IPS-18a (cell line): ENCODE data around the gene DNAJC7.
A peak's percentile ranks its signal among the peaks of the same experiment; 100 is the strongest.
"Not testable (repeated sequence)": the region's sequence is repeated elsewhere in the genome, so short reads cannot be mapped to it uniquely, and the experiment has no call there.

Source experiments
- H3K27ac ChIP-seq: one replicate; pipeline ENCODE4 v1.5.1; 2013; ENCODE audit warnings: low read length
- H3K27me3 ChIP-seq: one replicate; pipeline ENCODE4 v1.6.1; 2013; ENCODE audit warnings: mild to moderate bottlenecking, low read length; ENCODE audit not compliant: control insufficient read depth, insufficient read depth
- H3K36me3 ChIP-seq: one replicate; pipeline ENCODE4 v1.6.1; 2013; ENCODE audit warnings: low read depth, low read length; ENCODE audit not compliant: control insufficient read depth
- H3K4me1 ChIP-seq: one replicate; pipeline ENCODE4 v1.6.1; 2013; ENCODE audit warnings: low read depth, low read length; ENCODE audit not compliant: control insufficient read depth
- H3K4me3 ChIP-seq: one replicate; pipeline ENCODE4 v1.5.1; 2013; ENCODE audit warnings: low read length
- H3K9ac ChIP-seq: one replicate; pipeline ENCODE4 v1.6.1; 2013; ENCODE audit warnings: mild to moderate bottlenecking, low read length, moderate library complexity
- H3K9me3 ChIP-seq: one replicate; pipeline ENCODE4 v1.6.1; 2013; ENCODE audit warnings: low read depth, low read length; ENCODE audit not compliant: control insufficient read depth

DNAJC7 gene

DNA sequence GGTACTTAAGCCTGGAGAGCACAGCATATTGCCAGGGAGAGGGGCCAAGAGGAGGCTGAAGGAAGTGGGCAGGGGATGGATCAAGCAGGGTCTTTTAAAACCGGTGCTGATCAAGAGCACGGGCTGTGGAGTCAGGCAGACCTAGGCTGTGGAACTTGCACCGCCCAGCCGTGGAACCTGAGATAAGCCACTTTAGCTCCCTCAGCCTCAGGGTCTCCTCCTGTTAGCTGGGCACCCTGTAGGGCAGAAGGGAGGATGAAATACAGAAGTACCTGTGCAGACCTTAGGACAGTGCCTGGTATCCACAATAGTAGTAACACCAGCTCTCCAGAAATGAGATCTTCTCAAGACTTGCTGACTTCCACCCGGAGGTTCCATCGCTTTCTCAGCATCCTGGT is 77.5 kb downstream of the DNAJC7 start:
- Histone ChIP-seq H3K4me3 (no peak overlapping the region), H3K27me3 (no peaks in the 10 kb centered on the region), H3K36me3 (peaks cover 3% of the 10 kb centered on the region), H3K9me3 (no peaks in the 10 kb centered on the region), H3K4me1 (no peaks in the 10 kb centered on the region), H3K27ac (no peak overlapping the region), H3K9ac (no peak overlapping the region)

DNA sequence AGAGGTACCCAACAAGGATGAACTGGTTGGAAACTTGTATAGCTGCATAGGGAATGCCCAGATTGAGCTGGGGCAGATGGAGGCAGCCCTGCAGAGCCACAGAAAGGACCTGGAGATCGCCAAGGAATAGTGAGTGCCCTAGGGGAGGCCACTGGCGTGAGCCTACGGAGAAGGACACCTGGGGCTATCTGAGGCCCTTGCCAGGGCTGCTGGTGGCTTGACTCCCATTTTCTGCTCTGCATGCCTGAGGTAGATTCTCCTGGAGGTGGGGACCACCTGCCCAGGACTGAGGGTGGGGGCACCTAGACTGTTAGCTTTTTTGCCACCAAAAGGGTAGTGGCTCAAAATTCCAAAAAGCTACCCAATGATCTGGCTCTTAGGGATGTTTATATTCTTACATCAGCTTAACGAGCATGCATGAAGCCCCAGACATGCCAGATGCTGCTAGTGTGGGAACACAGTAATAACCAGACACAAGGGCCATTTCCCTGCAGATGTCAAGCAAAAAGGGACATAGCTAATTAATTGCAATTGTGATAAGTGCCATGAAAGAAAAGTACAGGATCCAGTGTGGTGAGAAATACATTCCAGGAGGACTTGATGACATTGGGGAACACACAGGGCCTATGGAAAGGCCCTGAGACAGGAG is 78.1 kb downstream of the DNAJC7 start:
- H3K27me3 ChIP-seq, result no peaks in the 10 kb centered on the region
- no peaks in the 10 kb centered on the region for H3K4me1 ChIP-seq
- H3K27ac ChIP-seq, result no peak overlapping the region
- no peak overlapping the region for H3K9ac ChIP-seq
- no peaks in the 10 kb centered on the region for H3K9me3 ChIP-seq
- no peak overlapping the region for H3K4me3 ChIP-seq
- H3K36me3 ChIP-seq, result peaks cover 3% of the 10 kb centered on the region

DNA sequence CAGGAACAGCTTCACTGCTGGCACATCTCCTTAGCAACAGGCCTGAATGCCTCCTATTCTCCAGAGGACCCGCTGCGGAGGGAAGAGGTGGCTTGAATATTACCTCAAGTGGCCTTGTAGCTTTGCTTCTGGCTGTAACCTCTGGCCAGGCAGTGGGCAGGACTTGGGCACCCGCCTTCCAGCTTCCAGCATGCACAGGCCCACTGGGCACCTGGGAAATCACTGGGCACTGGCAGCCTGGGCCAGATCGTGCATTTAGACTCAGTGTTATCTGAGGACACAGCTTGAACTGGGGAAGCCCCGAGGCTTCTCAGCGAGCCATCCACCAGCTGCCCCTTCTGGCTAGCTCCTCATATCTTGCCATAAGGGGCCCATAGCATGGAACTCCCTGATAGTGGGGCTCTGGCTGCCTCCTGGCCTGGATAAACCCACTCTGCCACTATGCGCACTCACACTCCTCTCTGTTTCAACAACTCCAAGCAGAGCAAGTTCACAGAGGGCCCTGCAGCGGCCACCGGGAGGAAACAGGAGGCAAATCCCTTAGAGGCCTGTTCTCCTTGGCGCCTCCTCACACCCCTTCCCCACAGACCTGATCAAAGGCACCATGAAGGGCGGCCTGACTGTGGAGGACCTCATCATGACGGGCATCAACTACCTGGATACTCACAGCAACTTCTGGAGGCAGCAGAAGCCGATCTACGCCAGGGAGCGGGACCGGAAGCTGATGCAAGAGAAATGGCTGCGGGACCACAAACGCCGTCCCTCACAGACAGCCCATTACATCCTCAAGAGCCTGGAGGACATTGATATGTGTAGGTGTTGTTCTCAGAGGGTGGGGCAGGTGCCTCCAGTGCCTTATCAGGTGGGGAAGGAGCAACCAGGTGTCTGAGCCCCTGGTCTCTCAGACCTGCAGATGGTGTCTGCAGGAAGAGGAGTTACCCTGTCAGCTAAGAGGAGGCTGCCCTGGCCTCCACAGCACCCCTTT is 79.0 kb downstream of the DNAJC7 start:
- Histone ChIP-seq H3K36me3 (peaks cover 3% of the 10 kb centered on the region), H3K27me3 (no peaks in the 10 kb centered on the region), H3K9me3 (no peaks in the 10 kb centered on the region), H3K4me3 (no peak overlapping the region), H3K9ac (no peak overlapping the region), H3K27ac (no peak overlapping the region), H3K4me1 (no peaks in the 10 kb centered on the region)

DNA sequence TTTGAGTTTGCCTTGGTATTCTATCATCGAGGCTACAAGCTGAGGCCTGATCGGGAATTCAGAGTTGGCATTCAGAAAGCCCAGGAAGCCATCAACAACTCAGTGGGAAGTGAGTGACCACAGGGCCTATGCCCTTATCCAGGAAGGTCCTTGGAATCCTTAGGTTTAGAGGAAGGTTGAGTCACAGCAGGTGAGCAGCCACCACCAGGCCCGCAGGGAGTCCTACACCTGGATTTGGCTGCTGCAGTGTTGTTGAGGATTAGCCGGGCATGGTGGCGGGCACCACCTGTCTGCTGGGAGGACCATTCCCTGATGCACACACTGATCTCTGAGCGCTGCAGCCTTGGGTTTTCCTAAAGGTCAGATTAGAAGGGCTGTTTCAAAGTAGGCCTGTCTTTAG is 81.6 kb downstream of the DNAJC7 start:
- H3K9ac ChIP-seq, result no peak overlapping the region
- H3K9me3 ChIP-seq, result no peaks in the 10 kb centered on the region
- H3K4me3 ChIP-seq, result no peak overlapping the region
- H3K27me3 ChIP-seq, result no peaks in the 10 kb centered on the region
- H3K36me3 ChIP-seq, result peaks cover 3% of the 10 kb centered on the region
- no peak overlapping the region for H3K27ac ChIP-seq
- H3K4me1 ChIP-seq, result peaks cover 3% of the 10 kb centered on the region

DNA sequence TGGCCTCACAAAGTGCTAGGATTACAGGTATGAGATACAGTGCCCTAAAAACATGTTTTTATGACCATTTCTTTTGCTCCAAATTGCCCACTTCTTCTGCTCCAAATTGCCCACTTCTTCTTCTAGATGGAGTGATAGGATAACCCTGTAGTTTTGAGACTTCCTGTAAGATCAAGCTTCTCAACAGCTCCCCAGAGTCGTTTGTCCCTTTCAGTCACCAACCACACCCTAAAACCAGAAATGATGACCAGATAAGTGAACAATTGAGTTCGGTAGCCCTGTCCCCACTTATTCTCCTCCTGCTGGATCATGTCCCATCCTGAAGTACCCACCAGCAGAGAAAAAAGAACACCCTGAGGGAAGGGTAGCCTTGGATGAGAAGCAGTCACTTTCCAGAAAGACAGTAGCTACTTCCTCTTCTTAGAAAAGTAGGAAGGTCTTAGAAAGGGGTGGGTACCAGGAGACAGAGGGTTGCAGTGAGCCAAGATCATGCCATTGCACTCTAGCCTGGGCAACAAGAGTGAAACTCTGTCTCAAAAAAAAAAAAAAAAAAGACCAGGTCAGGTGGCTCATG is 84.3 kb downstream of the DNAJC7 start:
- Histone ChIP-seq H3K27me3 (no peaks in the 10 kb centered on the region), H3K36me3 (no peaks in the 10 kb centered on the region), H3K9me3 (no peaks in the 10 kb centered on the region), H3K27ac (no peak overlapping the region), H3K4me1 (peaks cover 6% of the 10 kb centered on the region), H3K4me3 (no peak overlapping the region), H3K9ac (no peak overlapping the region)

DNA sequence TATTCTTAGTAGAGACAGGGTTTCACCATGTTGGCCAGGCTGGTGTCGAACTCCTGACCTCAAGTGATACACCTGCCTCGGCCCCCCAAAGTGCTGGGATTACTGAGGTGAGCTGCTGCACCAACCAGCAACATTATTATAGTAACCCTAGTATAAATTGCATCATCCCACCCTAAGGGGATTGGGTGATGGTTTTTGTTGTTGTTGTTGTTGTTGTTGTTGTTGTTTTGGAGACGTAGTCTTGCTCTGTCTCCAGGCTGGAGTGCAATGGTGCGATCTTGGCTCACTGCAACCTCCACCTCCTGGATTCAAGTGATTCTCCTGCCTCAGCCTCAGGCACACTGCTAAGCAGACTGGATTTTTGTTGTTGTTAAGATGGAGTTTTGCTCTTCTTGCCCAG is 85.5 kb downstream of the DNAJC7 start:
- H3K4me1 ChIP-seq, H3K9me3 ChIP-seq, H3K27me3 ChIP-seq, H3K27ac ChIP-seq, H3K9ac ChIP-seq, H3K36me3 ChIP-seq, H3K4me3 ChIP-seq: not testable (repeated sequence)

DNA sequence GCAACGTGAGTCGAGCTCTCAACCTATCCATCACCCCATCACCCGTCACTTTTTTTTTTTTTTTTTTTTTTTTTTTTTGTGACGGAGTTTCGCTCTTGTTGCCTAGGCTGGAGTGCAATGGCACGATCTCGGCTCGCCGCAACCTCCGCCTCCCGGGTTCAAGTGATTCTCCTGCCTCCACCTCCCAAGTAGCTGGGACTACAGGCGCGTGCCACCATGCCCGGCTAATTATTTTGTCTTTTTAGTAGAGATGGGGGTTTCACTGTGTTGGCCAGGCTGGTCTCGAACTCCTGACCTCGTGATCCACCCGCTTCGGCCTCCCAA is 86.4 kb downstream of the DNAJC7 start:
- Histone ChIP-seq H3K27ac (peak overlapping the region; percentile 60), H3K9ac (peak overlapping the region; percentile 76), H3K4me3 (peak overlapping the region; percentile 65)
- H3K4me1 ChIP-seq, H3K9me3 ChIP-seq, H3K27me3 ChIP-seq, H3K36me3 ChIP-seq: not testable (repeated sequence)

DNA sequence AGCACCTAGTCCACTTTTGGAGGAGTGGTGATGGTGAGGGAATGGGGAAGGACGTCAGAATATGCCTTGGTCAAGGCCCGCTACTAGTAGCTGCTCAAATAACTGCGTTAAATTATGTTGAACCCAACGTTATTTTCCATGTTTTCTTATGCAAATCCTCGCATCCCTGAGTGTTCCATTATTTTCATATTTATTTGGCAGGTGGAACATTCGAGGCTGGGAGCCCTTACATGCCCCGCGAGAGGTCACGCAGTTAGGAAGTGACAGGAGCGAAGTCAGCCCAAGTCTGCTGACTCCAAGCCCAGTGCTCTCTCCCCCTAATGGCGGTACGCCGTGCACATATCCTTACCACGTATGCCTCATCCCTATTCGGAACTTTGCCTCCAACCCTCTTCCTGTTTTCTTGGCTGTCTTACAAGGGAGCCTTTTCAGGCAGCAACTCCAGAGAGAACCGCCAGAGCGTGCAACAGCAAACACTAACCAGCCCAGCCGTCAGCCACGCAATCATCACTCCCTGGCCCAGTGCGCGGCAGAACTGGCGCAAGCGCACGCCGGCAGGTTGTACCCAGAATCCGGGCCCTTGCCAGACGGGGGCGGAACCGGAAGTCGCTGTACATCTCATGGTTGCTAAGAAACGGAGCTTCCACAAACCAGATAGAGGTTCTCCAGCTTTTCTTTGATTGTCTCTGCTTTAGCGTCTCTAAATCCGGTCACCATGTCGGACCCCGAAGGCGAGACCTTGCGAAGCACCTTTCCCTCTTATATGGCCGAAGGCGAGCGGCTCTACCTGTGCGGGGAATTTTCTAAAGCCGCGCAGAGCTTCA is 87.0 kb downstream of the DNAJC7 start, which contains the start of gene ODAD4:
Gene ODAD4, plus strand, starts transcription at position 609 of the 824 bp plus-strand sequence. Its CDS starts 107 bp downstream, at position 716.
- Histone ChIP-seq H3K36me3 (no peaks in the 10 kb centered on the region), H3K27me3 (no peaks in the 10 kb centered on the region), H3K9ac (peak within 1 kb of the TSS; percentile 76), H3K4me3 (peak within 1 kb of the TSS; percentile 65), H3K27ac (peak within 1 kb of the TSS; percentile 60), H3K4me1 (peaks cover 6% of the 10 kb centered on the region), H3K9me3 (no peaks in the 10 kb centered on the region)

DNA sequence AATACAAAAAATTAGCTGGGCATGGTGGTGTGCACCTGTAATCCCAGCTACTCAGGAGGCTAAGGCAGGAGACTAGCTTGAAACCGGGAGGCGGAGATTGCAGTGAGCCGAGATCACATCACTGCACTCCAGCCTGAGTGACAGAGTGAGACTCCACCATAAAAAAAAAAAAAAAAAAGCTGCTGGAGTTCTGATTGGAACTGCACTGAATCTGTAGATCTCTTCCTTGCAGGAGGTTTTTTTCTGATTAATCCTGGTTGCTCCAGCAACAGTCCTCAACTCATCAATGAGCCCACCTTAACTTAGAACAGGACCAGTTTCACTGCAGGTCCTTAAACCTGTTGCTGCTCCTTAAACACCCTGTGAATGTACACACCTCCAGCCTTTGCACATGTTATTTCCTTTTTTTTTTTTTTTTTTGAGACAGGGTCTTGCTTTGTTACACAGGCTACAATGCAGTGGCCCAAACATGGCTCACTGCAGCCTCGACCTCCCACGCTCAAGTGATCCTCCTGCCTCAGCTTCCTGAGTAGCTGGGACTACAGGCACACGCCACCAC is 88.5 kb downstream of the DNAJC7 start:
- H3K27ac ChIP-seq, result no peak overlapping the region
- H3K9me3 ChIP-seq, result no peaks in the 10 kb centered on the region
- H3K9ac ChIP-seq, result no peak overlapping the region
- no peaks in the 10 kb centered on the region for H3K27me3 ChIP-seq
- no peak overlapping the region for H3K4me3 ChIP-seq
- H3K36me3 ChIP-seq, result no peaks in the 10 kb centered on the region
- peaks cover 6% of the 10 kb centered on the region for H3K4me1 ChIP-seq
